Keratinocyte (primary cell): ENCODE measurements around the gene ST3GAL6. TPM values are rescaled to one million over a fixed set of nuclear protein-coding genes. Genes with fewer than 3 reads are reported as not detected.

Experiments
- DNase-seq: peaks from one replicate; pipeline ENCODE4 v3.0.0-alpha.2; 2011; ENCODE audit warnings: low read depth, missing footprints, low spot score
- FAIRE-seq: peaks from 2 replicates; lab custom pipeline; 2011; peaks lifted over from hg19 to GRCh38; lab: Jason Lieb, UNC
- H2AFZ ChIP-seq: 2 replicates; pipeline ENCODE4 v1.6.0; 2012; ENCODE audit warnings: low read length, control low read depth, inconsistent platforms; ENCODE audit not compliant: control insufficient read depth
- H3K27ac ChIP-seq: 2 replicates; pipeline ENCODE4 v1.5.1; 2011; ENCODE audit warnings: low read length; ENCODE audit not compliant: control insufficient read depth, insufficient read depth
- H3K27me3 ChIP-seq: 3 replicates; pipeline ENCODE4 v1.6.0; 2011; ENCODE audit warnings: low read length; ENCODE audit not compliant: control insufficient read depth, insufficient read depth; ENCODE audit errors: extremely low read depth
- H3K36me3 ChIP-seq, 2 experiments: 2 replicates in 1 of 2; 3 replicates in 1 of 2; pipeline ENCODE4 v1.5.1; 2011; ENCODE audit warnings: low read length in 2 of 2, mild to moderate bottlenecking in 1 of 2; ENCODE audit not compliant: control insufficient read depth in 2 of 2, insufficient read depth in 2 of 2; ENCODE audit errors: extremely low read depth in 1 of 2
- H3K4me1 ChIP-seq: 3 replicates; pipeline ENCODE4 v1.5.1; 2011; ENCODE audit warnings: low read length; ENCODE audit not compliant: control insufficient read depth, insufficient read depth; ENCODE audit errors: extremely low read depth
- H3K4me2 ChIP-seq: 3 replicates; pipeline ENCODE4 v1.6.0; 2011; ENCODE audit warnings: low read depth, low read length; ENCODE audit not compliant: control insufficient read depth, insufficient read depth; ENCODE audit errors: extremely low read depth
- H3K4me3 ChIP-seq, 3 experiments: fragments of 200-600 bp in 1 of 3; sonication (generic) in 1 of 3; 2 replicates in 2 of 3; 3 replicates in 1 of 3; pipeline ENCODE4 v1.5.1; 2011 to 2016; ENCODE audit warnings: low read length in 3 of 3, mild to moderate bottlenecking in 3 of 3, control low read depth in 2 of 3, inconsistent platforms in 1 of 3, low read depth in 1 of 3, mixed read lengths in 1 of 3, mixed run types in 1 of 3, moderate library complexity in 1 of 3; ENCODE audit not compliant: control insufficient read depth in 2 of 3, insufficient read depth in 2 of 3; ENCODE audit errors: extremely low read depth in 1 of 3
- H3K79me2 ChIP-seq: 2 replicates; pipeline ENCODE4 v1.6.0; 2012; ENCODE audit warnings: low read length; ENCODE audit not compliant: control insufficient read depth, insufficient read depth
- H3K9ac ChIP-seq: 3 replicates; pipeline ENCODE4 v1.6.0; 2011; ENCODE audit warnings: low read length; ENCODE audit not compliant: control insufficient read depth, insufficient read depth; ENCODE audit errors: extremely low read depth
- H3K9me1 ChIP-seq: 3 replicates; pipeline ENCODE4 v1.6.0; 2011; ENCODE audit warnings: low read length; ENCODE audit not compliant: control insufficient read depth, insufficient read depth; ENCODE audit errors: extremely low read depth
- H3K9me3 ChIP-seq: 2 replicates; pipeline ENCODE4 v1.5.1; 2012; ENCODE audit warnings: low read depth, low read length; ENCODE audit not compliant: control insufficient read depth
- H4K20me1 ChIP-seq: 3 replicates; pipeline ENCODE4 v1.6.0; 2011; ENCODE audit warnings: low read length; ENCODE audit not compliant: control insufficient read depth, insufficient read depth; ENCODE audit errors: extremely low read depth
- CTCF ChIP-seq, 3 experiments: IDR thresholded peaks in 1 of 3; conservative IDR thresholded peaks in 1 of 3; optimal IDR thresholded peaks in 1 of 3; 2 replicates in 2 of 3; 3 replicates in 1 of 3; pipeline versions ENCODE3 to v1.5.1; 2011; ENCODE audit warnings: low read length in 3 of 3, mild to moderate bottlenecking in 3 of 3, moderate library complexity in 2 of 3, control low read depth in 1 of 3, inconsistent platforms in 1 of 3; ENCODE audit not compliant: insufficient read depth in 2 of 3; ENCODE audit errors: extremely low read depth in 1 of 3
- EZH2 ChIP-seq: IDR thresholded peaks from one replicate; pipeline ENCODE4 v1.6.1; 2012; ENCODE audit warnings: inconsistent platforms, mild to moderate bottlenecking, low read length, moderate library complexity
- dilution Hi-C: fragments of 300-500 bp; cut with MboI; formaldehyde crosslinking; loops from one replicate; pipeline ENCODE4 v1.7.0; 2020; ENCODE audit warnings: low sequenced_read_pairs; ENCODE audit not compliant: extremely low pct_ligation_motif_present
- polyA plus RNA-seq, 5 experiments: library from polyadenylated mRNA; depleted of rRNA in 3 of 5; stranded (reverse) in 3 of 5; stranded (forward) in 1 of 5; unstranded in 1 of 5; fragments of >200 nt; gene quantifications; 1 replicate in 1 of 5; 2 replicates in 3 of 5; 3 replicates in 1 of 5; pipeline versions ENCODE4 v1.2.1 to v1.2.3, GENCODE V29; 2011 to 2012; ENCODE audit warnings: missing spikeins in 2 of 5, low read depth in 1 of 5, low replicate concordance in 1 of 5

ST3GAL6 gene
- polyA plus RNA-seq, 1 donor (not counting 4 experiments of a cell fraction or from before 2014, with no cell fraction given): 5.3 TPM

- no peaks in the 10 kb centered on the region for H3K36me3 ChIP-seq
- H3K9me3 ChIP-seq: no peaks in the 10 kb centered on the region
- H3K4me2 ChIP-seq: no peak overlapping the region
- H4K20me1 ChIP-seq: no peaks in the 10 kb centered on the region
- H3K9me1 ChIP-seq: no peaks in the 10 kb centered on the region
- H3K27me3 ChIP-seq: no peaks in the 10 kb centered on the region
- DNase-seq: no peak
- no peak for FAIRE-seq
- TF ChIP-seq EZH2 (no peak), CTCF (optimal IDR thresholded peaks at IDR 0.05 in 1 of 3, IDR thresholded peaks at IDR 0.05 in 1 of 3, conservative IDR thresholded peaks at IDR 0.05 in 1 of 3; ENCODE audit: extremely low read depth in 1 of 3, insufficient read depth in 2 of 3, low read length in 3 of 3) (no peak)
- dilution Hi-C loops: no loop called here
- peaks cover 5% of the 10 kb centered on the region for H3K4me1 ChIP-seq
- no peaks in the 10 kb centered on the region for H3K79me2 ChIP-seq
- no peak overlapping the region for H3K4me3 ChIP-seq
- no peak overlapping the region for H3K27ac ChIP-seq
- H3K9ac ChIP-seq: no peak overlapping the region
- H2AFZ ChIP-seq: no peak overlapping the region
These were observed 2.6 kb downstream of the ST3GAL6 start for GRCh38 chr3:98765721-98766120.

GRCh38 chr3:98766924-98767323 is 3.8 kb downstream of the ST3GAL6 start:
- no peak overlapping the region for H3K9ac ChIP-seq
- no peaks in the 10 kb centered on the region for H3K9me1 ChIP-seq
- no peaks in the 10 kb centered on the region for H3K9me3 ChIP-seq
- H4K20me1 ChIP-seq: no peaks in the 10 kb centered on the region
- H3K27me3 ChIP-seq: no peaks in the 10 kb centered on the region
- no peak overlapping the region for H2AFZ ChIP-seq
- H3K4me1 ChIP-seq: peaks cover 5% of the 10 kb centered on the region
- H3K4me3 ChIP-seq: no peak overlapping the region
- H3K27ac ChIP-seq: no peak overlapping the region
- no peaks in the 10 kb centered on the region for H3K36me3 ChIP-seq
- no peak overlapping the region for H3K4me2 ChIP-seq
- dilution Hi-C loops: no loop called here
- DNase-seq (no peak), FAIRE-seq (no peak)
- H3K79me2 ChIP-seq: no peaks in the 10 kb centered on the region
- TF ChIP-seq CTCF (optimal IDR thresholded peaks at IDR 0.05 in 1 of 3, IDR thresholded peaks at IDR 0.05 in 1 of 3, conservative IDR thresholded peaks at IDR 0.05 in 1 of 3; ENCODE audit: extremely low read depth in 1 of 3, insufficient read depth in 2 of 3, low read length in 3 of 3) (no peak), EZH2 (no peak)
